Esophagus muscularis mucosa (tissue), 4 donors: ENCODE results near the gene ACACB. TPM values are rescaled to one million over a fixed set of nuclear protein-coding genes. Genes with fewer than 3 reads are reported as not detected.

Source experiments
- DNase-seq: peaks from one replicate; pipeline ENCODE4 v3.0.0-alpha.2; 2017; ENCODE audit errors: extremely low spot score
- H3K27ac ChIP-seq, 4 donors: fragments of 200-600 bp; sonication (generic); replicated peaks in 1 of 4; 1 replicate in 3 of 4; 2 replicates in 1 of 4; pipeline ENCODE4 v1.5.1; 2016 to 2019; ENCODE audit warnings: mild to moderate bottlenecking in 1 of 4
- H3K27me3 ChIP-seq, 4 donors: fragments of 200-600 bp; sonication (generic); one replicate each; pipeline versions ENCODE4 v1.5.1 to v1.6.0; 2016 to 2019
- H3K36me3 ChIP-seq, 4 donors: fragments of 200-600 bp; sonication (generic); one replicate each; pipeline ENCODE4 v1.5.1; 2016 to 2019
- H3K4me1 ChIP-seq, 4 donors: fragments of 200-600 bp; sonication (generic); one replicate each; pipeline ENCODE4 v1.5.1; 2016 to 2019
- H3K4me3 ChIP-seq, 4 donors: fragments of 200-600 bp; sonication (generic); 1 replicate in 2 of 4; 2 replicates in 2 of 4; pipeline ENCODE4 v1.5.1; 2016 to 2019; ENCODE audit warnings: mild to moderate bottlenecking in 4 of 4, moderate library complexity in 1 of 4
- H3K9me3 ChIP-seq, 4 donors: fragments of 200-600 bp; sonication (generic); 1 replicate in 3 of 4; 2 replicates in 1 of 4; pipeline ENCODE4 v1.5.1; 2016 to 2019
- CTCF ChIP-seq, 3 experiments: fragments of 200-600 bp in 2 of 3; fragments of 450-650 bp in 1 of 3; sonication (generic) in 2 of 3; IDR thresholded peaks; one replicate each; pipeline ENCODE4 v1.5.1; 2017 to 2019; ENCODE audit warnings: antibody characterized with exemption in 3 of 3, mild to moderate bottlenecking in 2 of 3, moderate library complexity in 1 of 3
- EP300 ChIP-seq: sonication (generic); formaldehyde crosslinking; IDR thresholded peaks from one replicate; pipeline ENCODE4 v1.6.1; 2017; ENCODE audit warnings: antibody characterized with exemption
- POLR2A ChIP-seq: fragments of 450-650 bp; IDR thresholded peaks from one replicate; pipeline ENCODE4 v1.6.1; 2017; ENCODE audit warnings: antibody characterized with exemption, moderate library complexity, mild to moderate bottlenecking, low read depth
- POLR2AphosphoS5 ChIP-seq, 2 donors: sonication (generic); formaldehyde crosslinking; IDR thresholded peaks; one replicate each; pipeline ENCODE4 v1.6.1; 2017; ENCODE audit warnings: antibody characterized with exemption in 2 of 2
- WGBS: methylation state at CpG from one replicate; pipeline ENCODE4 v1.1.5; 2018; 5-methylcytosine and 5-hydroxymethylcytosine counted together
- intact Hi-C: fragments of 100-400 bp; cut with DNase I; formaldehyde crosslinking; loops from one replicate; pipeline ENCODE4 v1.15.1; 2023
- total RNA-seq, 4 donors: library from RNA; depleted of rRNA; stranded (reverse); fragments of >200 nt; gene quantifications; one replicate each; pipeline versions ENCODE4 v1.1.0 to v1.2.1, GENCODE V29; 2016

Gene ACACB
- total RNA-seq, 4 donors from 2014 or later = 59.6 to 134 (median 108) TPM

- H3K27ac ChIP-seq = no peak overlapping the region
- intact Hi-C loops = no loop called here
- no peaks in the 10 kb centered on the region for H3K4me1 ChIP-seq
- DNase-seq = no peak
- H3K36me3 ChIP-seq = peaks cover 50 to 100% (median 95%) of the 10 kb centered on the region in 4 donors
- H3K4me3 ChIP-seq = no peak overlapping the region
- 100% methylated on average over 2 of the region's 2 CpGs for WGBS
- no peaks in the 10 kb centered on the region for H3K27me3 ChIP-seq
- H3K9me3 ChIP-seq = no peaks in the 10 kb centered on the region
- TF ChIP-seq POLR2A (no peak), CTCF (IDR thresholded peaks at IDR 0.05) (no peak), POLR2AphosphoS5 (IDR thresholded peaks at IDR 0.05) (no peak), EP300 (no peak)
Measured at GRCh38 chr12:109084425-109084824, 32.0 kb upstream of the ACACB start.

DNA sequence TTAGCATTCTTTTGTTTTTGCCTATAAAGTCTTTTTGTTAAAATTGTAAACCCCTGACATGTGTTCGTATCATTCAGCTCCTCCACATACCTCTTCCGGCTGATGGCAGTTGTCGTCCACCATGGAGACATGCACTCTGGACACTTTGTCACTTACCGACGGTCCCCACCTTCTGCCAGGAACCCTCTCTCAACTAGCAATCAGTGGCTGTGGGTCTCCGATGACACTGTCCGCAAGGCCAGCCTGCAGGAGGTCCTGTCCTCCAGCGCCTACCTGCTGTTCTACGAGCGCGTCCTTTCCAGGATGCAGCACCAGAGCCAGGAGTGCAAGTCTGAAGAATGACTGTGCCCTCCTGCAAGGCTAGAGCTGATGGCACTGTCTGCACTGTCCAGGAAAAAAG lies 30.8 kb upstream of the ACACB start:
- Histone ChIP-seq H3K9me3 (no peaks in the 10 kb centered on the region), H3K27ac (no peak overlapping the region), H3K36me3 (peaks cover 50 to 100% (median 96%) of the 10 kb centered on the region in 4 donors), H3K4me1 (peaks cover 0 to 3% (median under 1%) of the 10 kb centered on the region in 4 donors), H3K27me3 (no peaks in the 10 kb centered on the region), H3K4me3 (no peak overlapping the region)
- 89% methylated on average over 11 of the region's 11 CpGs for WGBS
- intact Hi-C loops = no loop called here
- TF ChIP-seq CTCF (IDR thresholded peaks at IDR 0.05) (no peak), EP300 (no peak), POLR2A (no peak), POLR2AphosphoS5 (IDR thresholded peaks at IDR 0.05) (no peak)
- DNase-seq = no peak

GRCh38 chr12:109087250-109087649 lies 29.1 kb upstream of the ACACB start:
- 63% methylated on average over 5 of the region's 5 CpGs for WGBS
- Histone ChIP-seq H3K27ac (no peak overlapping the region), H3K9me3 (no peaks in the 10 kb centered on the region), H3K4me1 (peaks cover 8 to 20% (median 15%) of the 10 kb centered on the region in 4 donors), H3K36me3 (peaks cover 42 to 92% (median 86%) of the 10 kb centered on the region in 4 donors), H3K4me3 (no peak overlapping the region), H3K27me3 (no peaks in the 10 kb centered on the region)
- intact Hi-C loops = no loop called here
- no peak for DNase-seq
- no peak for TF ChIP-seq CTCF (IDR thresholded peaks at IDR 0.05)
- no peak for TF ChIP-seq EP300
- TF ChIP-seq POLR2AphosphoS5 (IDR thresholded peaks at IDR 0.05) = no peak
- no peak for TF ChIP-seq POLR2A

DNA sequence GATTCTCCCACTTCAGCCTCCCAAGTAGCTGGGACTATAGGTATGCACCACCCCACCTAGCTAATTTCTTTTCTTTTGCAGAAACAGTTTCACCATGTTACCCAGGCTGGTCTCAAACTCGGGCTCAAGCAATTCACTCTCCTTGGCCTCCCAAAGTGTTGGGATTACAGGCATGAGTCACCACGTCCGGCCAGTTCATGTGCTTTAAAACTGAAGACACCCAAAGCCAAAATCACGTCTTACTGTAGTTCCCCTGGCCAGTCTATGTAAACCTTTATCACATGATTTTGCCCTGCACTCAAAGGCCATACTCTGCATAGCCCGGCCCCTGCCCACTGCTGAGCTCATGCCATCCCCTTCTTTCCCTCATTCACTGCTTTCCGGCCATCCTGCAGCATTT lies 27.6 kb upstream of the ACACB start:
- Histone ChIP-seq H3K27ac (no peak overlapping the region), H3K4me1 (peaks cover 20 to 34% (median 29%) of the 10 kb centered on the region in 4 donors), H3K9me3 (no peaks in the 10 kb centered on the region), H3K27me3 (no peaks in the 10 kb centered on the region), H3K4me3 (no peak overlapping the region), H3K36me3 (peaks cover 30 to 76% (median 71%) of the 10 kb centered on the region in 4 donors)
- intact Hi-C loops = no loop called here
- whole genome bisulfite sequencing = 76% methylated on average over 6 of the region's 6 CpGs
- no peak for DNase-seq
- TF ChIP-seq POLR2AphosphoS5 (IDR thresholded peaks at IDR 0.05) = no peak
- TF ChIP-seq EP300 = no peak
- no peak for TF ChIP-seq POLR2A
- TF ChIP-seq CTCF (IDR thresholded peaks at IDR 0.05) = no peak

DNA sequence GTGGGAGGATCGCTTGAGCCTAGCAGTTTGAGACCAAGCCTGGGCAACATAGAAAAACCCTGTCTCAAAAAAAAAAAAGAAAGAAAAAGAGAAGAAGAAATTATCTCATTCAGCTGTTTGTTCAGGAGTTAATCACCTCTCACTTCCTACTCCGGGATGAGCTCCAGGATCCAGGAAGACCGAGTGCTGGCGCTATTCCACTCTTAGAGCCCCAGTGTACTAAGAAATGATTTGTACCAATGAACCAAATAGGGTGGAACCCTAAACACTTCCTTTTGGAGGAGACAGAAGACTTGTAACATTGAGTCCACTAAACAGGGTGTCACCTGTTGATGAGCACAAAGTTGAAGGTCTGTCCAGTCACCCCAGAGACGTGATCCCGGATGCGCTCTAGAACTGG lies 26.7 kb upstream of the ACACB start:
- DNase-seq = no peak
- no peaks in the 10 kb centered on the region for H3K27me3 ChIP-seq
- H3K36me3 ChIP-seq = peaks cover 30 to 68% (median 62%) of the 10 kb centered on the region in 4 donors
- H3K27ac ChIP-seq = no peak overlapping the region
- no peak overlapping the region for H3K4me3 ChIP-seq
- TF ChIP-seq POLR2A = no peak
- TF ChIP-seq EP300 = no peak
- TF ChIP-seq POLR2AphosphoS5 (IDR thresholded peaks at IDR 0.05) = no peak
- peaks cover 20 to 37% (median 30%) of the 10 kb centered on the region in 4 donors for H3K4me1 ChIP-seq
- WGBS = 84% methylated on average over 7 of the region's 7 CpGs
- H3K9me3 ChIP-seq = no peaks in the 10 kb centered on the region
- intact Hi-C loops = loop anchor here (5.0 kb wide), 1 partner anchor 522 kb away; no protein-coding TSS in a partner anchor
